GM23248 (cell line): ENCODE measurements around the gene ALKBH1. TPM values are rescaled to one million over a fixed set of nuclear protein-coding genes. Genes with fewer than 3 reads are reported as not detected.

Experiments used
- DNase-seq: peaks from one replicate; pipeline ENCODE4 v3.0.0-alpha.2; 2015
- H2AFZ ChIP-seq: fragments of 200-600 bp; sonication (generic); 2 replicates; pipeline ENCODE4 v1.6.1; 2016; ENCODE audit warnings: antibody characterized with exemption
- H3F3A ChIP-seq: fragments of 200-600 bp; sonication (generic); 2 replicates; pipeline ENCODE4 v1.6.1; 2016; ENCODE audit warnings: mild to moderate bottlenecking, antibody characterized with exemption, mixed run types; ENCODE audit not compliant: insufficient read depth
- H3K27ac ChIP-seq: fragments of 200-600 bp; sonication (generic); 2 replicates; pipeline ENCODE4 v1.5.1; 2016; ENCODE audit warnings: mild to moderate bottlenecking
- H3K27me3 ChIP-seq: fragments of 200-600 bp; sonication (generic); replicated peaks from 2 replicates; pipeline ENCODE4 v1.6.1; 2016; ENCODE audit warnings: mild to moderate bottlenecking; ENCODE audit not compliant: insufficient read depth
- H3K36me3 ChIP-seq: fragments of 200-600 bp; sonication (generic); 2 replicates; pipeline ENCODE4 v1.6.1; 2016; ENCODE audit warnings: low read depth, mild to moderate bottlenecking
- H3K4me1 ChIP-seq: fragments of 200-600 bp; sonication (generic); 2 replicates; pipeline ENCODE4 v1.6.1; 2016; ENCODE audit warnings: mild to moderate bottlenecking; ENCODE audit not compliant: insufficient read depth
- H3K4me2 ChIP-seq: fragments of 200-600 bp; sonication (generic); one replicate; pipeline ENCODE4 v1.6.1; 2016; ENCODE audit warnings: mild to moderate bottlenecking; ENCODE audit not compliant: unreplicated experiment
- H3K4me3 ChIP-seq: fragments of 200-600 bp; sonication (generic); 2 replicates; pipeline ENCODE4 v1.5.1; 2016; ENCODE audit warnings: mild to moderate bottlenecking
- H3K79me2 ChIP-seq: fragments of 200-600 bp; sonication (generic); 2 replicates; pipeline ENCODE4 v1.6.1; 2016; ENCODE audit warnings: mild to moderate bottlenecking; ENCODE audit not compliant: insufficient read depth
- H3K9ac ChIP-seq: fragments of 200-600 bp; sonication (generic); 2 replicates; pipeline ENCODE4 v1.6.1; 2016; ENCODE audit warnings: mild to moderate bottlenecking
- H3K9me2 ChIP-seq: fragments of 200-600 bp; sonication (generic); 2 replicates; pipeline ENCODE4 v1.6.1; 2016; ENCODE audit warnings: mixed run types, mild to moderate bottlenecking, moderate library complexity; ENCODE audit not compliant: insufficient read depth
- H3K9me3 ChIP-seq: fragments of 200-600 bp; sonication (generic); one replicate; pipeline ENCODE4 v1.6.1; 2017; ENCODE audit warnings: low read depth
- H4K20me1 ChIP-seq: fragments of 200-600 bp; sonication (generic); 2 replicates; pipeline ENCODE4 v1.6.0; 2016; ENCODE audit not compliant: insufficient read depth
- EZH2 ChIP-seq: fragments of 200-600 bp; sonication (generic); IDR thresholded peaks from 2 replicates; pipeline ENCODE4 v1.6.1; 2018; ENCODE audit warnings: antibody characterized with exemption, mild to moderate bottlenecking; ENCODE audit not compliant: insufficient read depth, poor library complexity, severe bottlenecking
- EZH2phosphoT487 ChIP-seq: fragments of 200-600 bp; sonication (generic); IDR thresholded peaks from 2 replicates; pipeline ENCODE4 v1.6.1; 2018; ENCODE audit warnings: antibody characterized with exemption, moderate library complexity, mild to moderate bottlenecking, low read depth; ENCODE audit not compliant: insufficient read depth
- WGBS, 2 experiments: methylation state at CpG; one replicate each; pipeline ENCODE4 v1.1.6; 2015 to 2017; ENCODE audit warnings: low lambda C conversion rate in 2 of 2, low coverage in 1 of 2; ENCODE audit errors: missing lambda C conversion rate in 2 of 2; 5-methylcytosine and 5-hydroxymethylcytosine counted together
- in situ Hi-C: fragments of 300-500 bp; cut with MboI; formaldehyde crosslinking; loops from 2 replicates; pipeline ENCODE4 v1.15.0; 2020
- polyA plus RNA-seq: library from polyadenylated mRNA; unstranded; fragments of >200 nt; fragmentation: Nextera tagmentation; extraction: Ambion mirVana; gene quantifications from 2 replicates; pipeline ENCODE4 v1.2.1, GENCODE V29; 2016
- total RNA-seq: library from RNA; depleted of rRNA; stranded (reverse); fragments of >200 nt; shearing (Covaris generic); gene quantifications from 2 replicates; pipeline ENCODE4 v1.2.3, GENCODE V29; 2014

ALKBH1 gene
- total and polyA plus RNA-seq, 2 experiments from 2014 or later: 10.2 to 13.4 TPM

- H3K36me3 ChIP-seq: peaks cover 12% of the 10 kb centered on the region; the same call in 1 of the 2 replicates
These were observed 16.6 kb downstream of the ALKBH1 start for GRCh38 chr14:77691259-77691658.

GRCh38 chr14:77682158-77682553 is 25.7 kb downstream of the ALKBH1 start:
- Histone ChIP-seq H3K27me3 (no peaks in the 10 kb centered on the region), H3K9me3 (no peaks in the 10 kb centered on the region), H3K9ac (no peak overlapping the region), H3K79me2 (peaks cover 7% of the 10 kb centered on the region; the same call in 1 of the 2 replicates), H2AFZ (no peak overlapping the region), H3K36me3 (no peaks in the 10 kb centered on the region; the same call in 1 of the 2 replicates), H3F3A (peaks cover 13% of the 10 kb centered on the region), H3K27ac (no peak overlapping the region), H4K20me1 (no peaks in the 10 kb centered on the region), H3K4me1 (peaks cover 11% of the 10 kb centered on the region), H3K9me2 (no peaks in the 10 kb centered on the region), H3K4me3 (no peak overlapping the region), H3K4me2 (peak overlapping the region; percentile 17)
- in situ Hi-C loops: no loop called here
- peak; percentile 62 for DNase-seq
- no peak for TF ChIP-seq EZH2
- no peak for TF ChIP-seq EZH2phosphoT487
- 0 to 9% methylated on average over 1 of the region's 1 CpG for WGBS, 2 experiments

More at GRCh38 chr14:77691259-77691658, 16.6 kb downstream of the ALKBH1 start:
- peaks cover 1% of the 10 kb centered on the region for H3K79me2 ChIP-seq
- H4K20me1 ChIP-seq: no peaks in the 10 kb centered on the region
- H3K4me3 ChIP-seq: no peak overlapping the region
- no peak overlapping the region for H2AFZ ChIP-seq
- H3K4me1 ChIP-seq: no peaks in the 10 kb centered on the region
- no peaks in the 10 kb centered on the region for H3F3A ChIP-seq
- TF ChIP-seq EZH2phosphoT487 (no peak), EZH2 (no peak)
- WGBS, 2 experiments: 80 to 82% methylated on average over 2 of the region's 2 CpGs
- H3K27me3 ChIP-seq: no peaks in the 10 kb centered on the region
- H3K9ac ChIP-seq: no peak overlapping the region
- no peak for DNase-seq
- H3K9me3 ChIP-seq: no peaks in the 10 kb centered on the region
- in situ Hi-C loops: no loop called here
- no peaks in the 10 kb centered on the region for H3K9me2 ChIP-seq
- H3K27ac ChIP-seq: no peak overlapping the region
- H3K4me2 ChIP-seq: no peak overlapping the region

- H2AFZ ChIP-seq: no peak overlapping the region
- no peak overlapping the region for H3K27ac ChIP-seq
- H3K9me2 ChIP-seq: no peaks in the 10 kb centered on the region
- H4K20me1 ChIP-seq: no peaks in the 10 kb centered on the region
- peak; percentile 34 for DNase-seq
- peaks cover 13% of the 10 kb centered on the region for H3F3A ChIP-seq
- peaks cover 7% of the 10 kb centered on the region; the same call in 1 of the 2 replicates for H3K79me2 ChIP-seq
- no peaks in the 10 kb centered on the region for H3K9me3 ChIP-seq
- in situ Hi-C loops: no loop called here
- H3K27me3 ChIP-seq: no peaks in the 10 kb centered on the region
- no peak overlapping the region for H3K4me3 ChIP-seq
- H3K4me1 ChIP-seq: peaks cover 11% of the 10 kb centered on the region
- 69 to 73% methylated on average over 7 of the region's 7 CpGs for WGBS, 2 experiments
- TF ChIP-seq EZH2phosphoT487 (no peak), EZH2 (no peak)
- H3K36me3 ChIP-seq: no peaks in the 10 kb centered on the region; the same call in 1 of the 2 replicates
- peak overlapping the region; percentile 17 for H3K4me2 ChIP-seq
- no peak overlapping the region for H3K9ac ChIP-seq
These were observed 26.3 kb downstream of the ALKBH1 start for GRCh38 chr14:77681196-77682157.

- Histone ChIP-seq H2AFZ (no peak overlapping the region), H3K36me3 (peaks cover 25% of the 10 kb centered on the region), H3K9ac (no peak overlapping the region), H3K4me3 (no peak overlapping the region), H3K4me2 (no peak overlapping the region), H3K9me3 (no peaks in the 10 kb centered on the region), H3K4me1 (no peaks in the 10 kb centered on the region), H3K27me3 (no peaks in the 10 kb centered on the region), H3K79me2 (no peaks in the 10 kb centered on the region), H3K9me2 (no peaks in the 10 kb centered on the region), H3K27ac (no peak overlapping the region), H4K20me1 (no peaks in the 10 kb centered on the region), H3F3A (no peaks in the 10 kb centered on the region)
- no peak for DNase-seq
- in situ Hi-C loops: no loop called here
- 97% methylated on average over 8 of the region's 8 CpGs for WGBS, 2 experiments
- TF ChIP-seq EZH2: no peak
- TF ChIP-seq EZH2phosphoT487: no peak
These were observed 32.9 kb downstream of the ALKBH1 start for GRCh38 chr14:77674931-77675330.
